Measurements from ENCODE around the gene OSGIN1. TPM values are rescaled to one million over a fixed set of nuclear protein-coding genes. Genes with fewer than 3 reads are reported as not detected.

OSGIN1 gene
- total and polyA plus RNA-seq, 2 of the 8 experiments (the other 6 are each of a cell fraction or from before 2014, with no cell fraction given) = 0.58 to 0.76 TPM

GRCh38 chr16:83907111-83907510, 45.9 kb upstream of the OSGIN1 start (continued):
- no peak for TF ChIP-seq SIN3A (conservative IDR thresholded peaks at IDR 0.05 in 1 of 2, IDR thresholded peaks at IDR 0.05 in 1 of 2; ENCODE audit: low read depth in 1 of 2, low read length in 2 of 2)
- no peak for TF ChIP-seq E2F6 (IDR thresholded peaks at IDR 0.05)
- TF ChIP-seq MAFK (IDR thresholded peaks at IDR 0.05; ENCODE audit: low read depth, low read length) = no peak
- no peak for TF ChIP-seq CHD2 (IDR thresholded peaks at IDR 0.05; ENCODE audit: low read length)

Measured in H1 (cell line).